MCF 10A (cell line): ENCODE data around the gene EPHB4. TPM values are rescaled to one million over a fixed set of nuclear protein-coding genes. Genes with fewer than 3 reads are reported as not detected.
"Not testable (repeated sequence)": the region's sequence is repeated elsewhere in the genome, so short reads cannot be mapped to it uniquely, and the experiment has no call there.

ENCODE experiments used
- BruUV-seq: library from RNA; stranded (reverse); fragments of 400-500 nt; replicated peaks from 2 replicates; lab custom pipeline; 2021; lab: Mats Ljungman, UMichigan
- CTCF ChIA-PET: fragments of 300-600 bp; sonication (Branson Sonifier 250); formaldehyde crosslinking; extraction: SDS; loops from one replicate; lab custom pipeline; 2021; ENCODE audit warnings: antibody characterized with exemption, inconsistent platforms; lab: Yijun Ruan, JAX
- POLR2A ChIA-PET: fragments of 300-600, 350-650 bp; sonication (Branson Sonifier 250); formaldehyde crosslinking; extraction: SDS; loops from one replicate; lab custom pipeline; 2020; ENCODE audit warnings: antibody characterized with exemption, inconsistent platforms; lab: Yijun Ruan, JAX
- DNase-seq: peaks from one replicate; pipeline ENCODE4 v3.0.0-alpha.2; 2018; ENCODE audit not compliant: unreplicated experiment
- H3K27ac Mint-ChIP-seq: one replicate; pipeline ENCODE4 v1.8.0; 2022; ENCODE audit warnings: mild to moderate bottlenecking, low read depth, mixed read lengths; ENCODE audit not compliant: unreplicated experiment
- H3K27me3 Mint-ChIP-seq: one replicate; pipeline ENCODE4 v1.8.0; 2022; ENCODE audit warnings: mixed read lengths; ENCODE audit not compliant: insufficient read depth, unreplicated experiment
- H3K36me3 Mint-ChIP-seq: one replicate; pipeline ENCODE4 v1.8.0; 2022; ENCODE audit warnings: mild to moderate bottlenecking, moderate library complexity, mixed read lengths; ENCODE audit not compliant: insufficient read depth, unreplicated experiment
- H3K4me1 Mint-ChIP-seq: one replicate; pipeline ENCODE4 v1.8.0; 2022; ENCODE audit warnings: mixed read lengths; ENCODE audit not compliant: insufficient read depth, unreplicated experiment
- H3K4me3 Mint-ChIP-seq: one replicate; pipeline ENCODE4 v1.8.0; 2022; ENCODE audit warnings: mild to moderate bottlenecking, moderate library complexity, mixed read lengths; ENCODE audit not compliant: unreplicated experiment
- H3K9me3 Mint-ChIP-seq: one replicate; pipeline ENCODE4 v1.8.0; 2022; ENCODE audit warnings: mixed read lengths; ENCODE audit not compliant: unreplicated experiment
- intact Hi-C: fragments of 100-400 bp; cut with micrococcal nuclease; formaldehyde crosslinking; loops from 2 replicates; pipeline ENCODE4 v1.14.1; 2022
- total RNA-seq: library from RNA; stranded (reverse); gene quantifications from 2 replicates; pipeline ENCODE4 v1.2.3, GENCODE V29; 2022
- TF ChIP-seq, protein P1 (sequence below): fragments of 200-600 bp; IDR thresholded peaks from one replicate; pipeline ENCODE4 v1.8.0; 2022; ENCODE audit warnings: antibody characterized with exemption, mild to moderate bottlenecking; ENCODE audit not compliant: unreplicated experiment

EPHB4 gene
- total RNA-seq, 1 experiment from 2014 or later, result 48.8 TPM

DNA sequence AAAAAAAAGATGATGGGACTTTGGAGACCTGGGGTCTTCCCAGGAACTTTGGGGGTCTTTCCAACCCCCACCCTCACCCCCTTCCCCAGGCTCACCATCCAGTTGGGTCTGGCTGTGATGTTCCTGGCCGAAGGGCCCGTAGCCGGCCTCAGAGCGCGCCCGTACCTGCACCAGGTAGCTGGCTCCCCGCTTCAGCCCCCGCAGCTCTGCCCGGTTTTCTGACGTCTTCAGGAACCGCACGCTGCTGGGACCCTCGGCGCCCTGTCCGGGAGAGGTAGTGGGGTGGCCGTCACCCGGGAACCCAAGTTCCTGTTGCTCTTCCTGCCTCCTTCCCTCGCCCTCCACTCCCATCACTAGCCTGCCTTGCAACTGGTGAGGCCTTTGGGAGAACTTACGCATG lies 10.2 kb downstream of the EPHB4 start:
- TF ChIP-seq, protein P1, sequence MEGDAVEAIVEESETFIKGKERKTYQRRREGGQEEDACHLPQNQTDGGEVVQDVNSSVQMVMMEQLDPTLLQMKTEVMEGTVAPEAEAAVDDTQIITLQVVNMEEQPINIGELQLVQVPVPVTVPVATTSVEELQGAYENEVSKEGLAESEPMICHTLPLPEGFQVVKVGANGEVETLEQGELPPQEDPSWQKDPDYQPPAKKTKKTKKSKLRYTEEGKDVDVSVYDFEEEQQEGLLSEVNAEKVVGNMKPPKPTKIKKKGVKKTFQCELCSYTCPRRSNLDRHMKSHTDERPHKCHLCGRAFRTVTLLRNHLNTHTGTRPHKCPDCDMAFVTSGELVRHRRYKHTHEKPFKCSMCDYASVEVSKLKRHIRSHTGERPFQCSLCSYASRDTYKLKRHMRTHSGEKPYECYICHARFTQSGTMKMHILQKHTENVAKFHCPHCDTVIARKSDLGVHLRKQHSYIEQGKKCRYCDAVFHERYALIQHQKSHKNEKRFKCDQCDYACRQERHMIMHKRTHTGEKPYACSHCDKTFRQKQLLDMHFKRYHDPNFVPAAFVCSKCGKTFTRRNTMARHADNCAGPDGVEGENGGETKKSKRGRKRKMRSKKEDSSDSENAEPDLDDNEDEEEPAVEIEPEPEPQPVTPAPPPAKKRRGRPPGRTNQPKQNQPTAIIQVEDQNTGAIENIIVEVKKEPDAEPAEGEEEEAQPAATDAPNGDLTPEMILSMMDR, result no peak
- Mint-ChIP-seq H3K27me3 (no peaks in the 10 kb centered on the region), H3K27ac (no peak overlapping the region), H3K4me1 (no peaks in the 10 kb centered on the region), H3K36me3 (peaks cover 100% of the 10 kb centered on the region), H3K4me3 (no peak overlapping the region), H3K9me3 (no peaks in the 10 kb centered on the region)
- intact Hi-C loops, result no loop called here
- ChIA-PET CTCF (interaction anchor here (0.6 to 1.3 kb wide), 3 partner anchors 9 to 35 kb away, joined by 3 read pairs; no protein-coding TSS in a partner anchor), POLR2A (interaction anchor here (5.9 kb wide), 1 partner anchor 14 kb away, joined by 29 read pairs; no protein-coding TSS in a partner anchor)
- no peak for DNase-seq
- BruUV-seq, result no TSS peak

DNA sequence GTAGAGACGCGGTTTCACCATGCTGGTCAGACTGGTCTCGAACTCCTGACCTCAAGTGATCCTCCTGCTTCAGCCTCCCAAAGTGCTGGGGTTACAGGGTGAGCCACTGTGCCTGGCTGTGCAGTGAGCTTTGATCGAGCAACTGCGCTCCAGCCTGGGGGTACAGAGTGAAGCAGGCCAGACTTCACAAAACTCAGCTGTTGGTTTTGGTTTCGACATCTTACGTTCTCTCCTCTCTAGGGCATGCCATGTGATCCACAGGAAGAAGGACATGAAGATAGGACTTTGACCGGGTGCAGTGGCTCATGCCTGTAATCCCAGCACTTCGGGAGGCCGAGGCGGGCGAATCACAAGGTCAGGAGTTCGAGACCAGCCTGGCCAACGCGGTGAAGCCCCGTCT lies 10.8 kb downstream of the EPHB4 start:
- ChIA-PET CTCF (interaction anchor here (1.0 kb wide), 1 partner anchor 35 kb away, joined by 3 read pairs; no protein-coding TSS in a partner anchor), POLR2A (interaction anchor here (0.9 to 5.9 kb wide), 2 partner anchors 13 to 36 kb away, joined by 6 to 29 read pairs; partner anchors contain the start of gene SLC12A9)
- peaks cover 100% of the 10 kb centered on the region for H3K36me3 Mint-ChIP-seq
- intact Hi-C loops, H3K9me3 Mint-ChIP-seq, H3K27ac Mint-ChIP-seq, H3K27me3 Mint-ChIP-seq, H3K4me3 Mint-ChIP-seq, DNase-seq, H3K4me1 Mint-ChIP-seq, BruUV-seq: not testable (repeated sequence)

DNA sequence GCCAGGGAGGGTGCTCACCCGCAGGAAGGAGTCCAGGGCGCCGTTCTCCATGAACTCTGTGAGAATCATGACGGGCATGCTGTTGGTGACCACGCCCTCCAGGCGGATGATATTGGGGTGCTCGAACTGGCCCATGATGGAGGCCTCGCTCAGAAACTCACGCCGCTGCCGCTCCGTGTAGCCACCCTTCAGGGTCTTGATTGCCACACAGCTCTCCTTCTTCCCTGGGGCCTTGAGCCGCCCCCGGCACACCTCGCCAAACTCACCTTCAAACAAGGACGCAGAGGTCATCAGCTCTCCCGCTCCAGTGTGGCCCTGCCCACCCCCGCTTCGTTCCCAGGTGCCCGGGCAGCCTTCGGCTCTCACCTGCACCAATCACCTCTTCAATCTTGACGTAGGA lies 14.6 kb downstream of the EPHB4 start:
- intact Hi-C loops, result no loop called here
- CTCF ChIA-PET, result interaction anchor here (0.6 kb wide), 1 partner anchor 12 kb away, joined by 3 read pairs; no protein-coding TSS in a partner anchor
- POLR2A ChIA-PET, result interaction anchor here (0.6 to 5.9 kb wide), 2 partner anchors 10 to 19 kb away, joined by 3 to 29 read pairs; no protein-coding TSS in a partner anchor

DNA sequence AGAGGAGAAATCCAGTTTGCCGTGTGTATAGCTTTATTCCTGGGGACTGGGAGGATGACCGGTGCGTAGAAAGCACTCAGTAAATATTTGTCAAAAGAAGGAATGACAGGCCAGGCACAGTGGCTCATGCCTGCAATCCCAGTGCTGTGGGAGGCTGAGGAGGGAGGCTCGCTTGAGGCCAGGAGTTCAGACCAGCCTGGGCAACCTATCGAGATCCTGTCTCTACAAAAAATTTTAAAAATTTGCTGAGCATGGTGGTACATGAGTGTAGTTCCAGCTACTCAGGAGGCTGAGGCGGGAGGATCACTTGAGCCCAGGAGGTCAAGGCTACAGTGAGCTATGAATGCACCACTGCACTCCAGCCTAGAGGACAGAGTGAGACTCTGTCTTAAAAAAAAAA lies 15.8 kb downstream of the EPHB4 start:
- ChIA-PET POLR2A (no interaction called here), CTCF (interaction anchor here (0.7 to 1.5 kb wide), 3 partner anchors 106 to 1246 kb away, joined by 3 read pairs; no protein-coding TSS in a partner anchor)
- intact Hi-C loops, result no loop called here
- TF ChIP-seq, protein P1, result no peak
- Mint-ChIP-seq H3K36me3 (peaks cover 100% of the 10 kb centered on the region), H3K4me3 (no peak overlapping the region), H3K4me1 (peaks cover 6% of the 10 kb centered on the region), H3K9me3 (no peaks in the 10 kb centered on the region), H3K27ac (no peak overlapping the region), H3K27me3 (no peaks in the 10 kb centered on the region)
- no TSS peak for BruUV-seq
- no peak for DNase-seq

More for the DNA sequence above, 14.6 kb downstream of the EPHB4 start:
- Mint-ChIP-seq H3K9me3 (no peaks in the 10 kb centered on the region), H3K4me3 (no peak overlapping the region), H3K36me3 (peaks cover 100% of the 10 kb centered on the region), H3K27ac (no peak overlapping the region), H3K4me1 (peaks cover 4% of the 10 kb centered on the region), H3K27me3 (no peaks in the 10 kb centered on the region)
- no peak for DNase-seq
- no TSS peak for BruUV-seq
- TF ChIP-seq, protein P1, result no peak
